ENCODE measurements around the gene KRTAP2-1.
"Not testable (repeated sequence)": the region's sequence is repeated elsewhere in the genome, so short reads cannot be mapped to it uniquely, and the experiment has no call there.

GRCh38 chr17:41055130-41055529 is 8.0 kb upstream of the KRTAP2-1 start, which contains the start of gene KRTAP2-2:
- not testable (repeated sequence) for TF ChIP-seq TAF1, POLR2AphosphoS5, POLR2A, SPI1 (IDR thresholded peaks at IDR 0.05; ENCODE audit: low read depth, low read length)

Data from GM12891 (cell line).